Subcutaneous preadipocyte (primary cell): ENCODE data around the gene ATF4. TPM values are rescaled to one million over a fixed set of nuclear protein-coding genes. Genes with fewer than 3 reads are reported as not detected.

Source experiments
- total RNA-seq: library from RNA; depleted of rRNA; stranded (reverse); fragments of >200 nt; gene quantifications from 2 replicates; pipeline ENCODE4 v1.2.3, GENCODE V29; 2012

ATF4 gene
- total RNA-seq = 179 and 234 TPM in 2 replicates

GRCh38 chr22:39520226-39521105, at the start of gene ATF4:
Gene ATF4, plus strand, starts transcription at chr22:39520562. Its CDS starts 884 bp downstream, at chr22:39521446.

GRCh38 chr22:39502109-39502788, 18.1 kb upstream of the ATF4 start, which contains the start of gene MIEF1:
Gene MIEF1, plus strand, starts transcription at chr22:39502290. Its CDS starts 9,005 bp downstream, at chr22:39511295.

GRCh38 chr22:39532215-39533073, 12.1 kb downstream of the ATF4 start, which contains the start of gene RPS19BP1:
Gene RPS19BP1, minus strand, starts transcription at chr22:39532748. Its CDS starts 10 bp downstream, at chr22:39532738.

GRCh38 chr22:39570665-39571064, 50.3 kb downstream of the ATF4 start, which contains the start of gene CACNA1I:
Gene CACNA1I, plus strand, starts transcription at chr22:39570753. Its CDS starts 0 bp downstream, at chr22:39570753.

Other genes starting within 250 kb of the ATF4 start
- gene RPL3, start 200.9 kb upstream of the ATF4 start, total RNA-seq = 1,850 and 3,598 TPM in 2 replicates
- gene SYNGR1, start 170.6 kb upstream of the ATF4 start, total RNA-seq = 1.8 and 2.2 TPM in 2 replicates
- 15.4 and 17.4 TPM in 2 replicates for gene TAB1, start 120.8 kb upstream of the ATF4 start, total RNA-seq
- not detected in 2 replicates for gene MGAT3, start 63.5 kb upstream of the ATF4 start, total RNA-seq
- gene MIEF1, start 18.3 kb upstream of the ATF4 start, total RNA-seq = 24.6 and 32.5 TPM in 2 replicates
- 34.9 and 37.5 TPM in 2 replicates for gene RPS19BP1, start 12.2 kb downstream of the ATF4 start, total RNA-seq
- under 0.01 TPM in 1 of 2 replicates, not detected in the other for gene CACNA1I, start 50.2 kb downstream of the ATF4 start, total RNA-seq